ENCODE results near the gene MLYCD.

MLYCD gene

GRCh38 chr16:83898463-83899271, at the start of gene MLYCD:
TSS of gene MLYCD (plus strand) at chr16:83899115. CDS start at chr16:83899145, 30 bp downstream.
- DNase-seq: peak; percentile 65

GRCh38 chr16:83849421-83849820, 49.5 kb upstream of the MLYCD start:
- no peak for DNase-seq

- DNase-seq: no peak
Observed at GRCh38 chr16:83850947-83851346, 48.0 kb upstream of the MLYCD start.

GRCh38 chr16:83851473-83851872, 47.4 kb upstream of the MLYCD start:
- DNase-seq: no peak

- no peak for DNase-seq
Observed at GRCh38 chr16:83852774-83853173, 46.1 kb upstream of the MLYCD start.

GRCh38 chr16:83853834-83854233, 45.1 kb upstream of the MLYCD start:
- DNase-seq: no peak

- no peak for DNase-seq
Observed at GRCh38 chr16:83854420-83854819, 44.5 kb upstream of the MLYCD start.

GRCh38 chr16:83856792-83857191, 42.1 kb upstream of the MLYCD start:
- no peak for DNase-seq

GRCh38 chr16:83859265-83859664, 39.6 kb upstream of the MLYCD start:
- no peak for DNase-seq

GRCh38 chr16:83862661-83863060, 36.3 kb upstream of the MLYCD start:
- DNase-seq: no peak

GRCh38 chr16:83863682-83864081, 35.2 kb upstream of the MLYCD start:
- DNase-seq: no peak

GRCh38 chr16:83870830-83871229, 28.1 kb upstream of the MLYCD start:
- no peak for DNase-seq

- DNase-seq: no peak
Observed at GRCh38 chr16:83878838-83879237, 20.1 kb upstream of the MLYCD start.

- DNase-seq: no peak
Observed at GRCh38 chr16:83882163-83882885, 16.6 kb upstream of the MLYCD start.

- DNase-seq: no peak
Observed at GRCh38 chr16:83886199-83886971, 12.5 kb upstream of the MLYCD start.

- no peak for DNase-seq
Observed at GRCh38 chr16:83887080-83887479, 11.8 kb upstream of the MLYCD start.

- no peak for DNase-seq
Observed at GRCh38 chr16:83887564-83887963, 11.4 kb upstream of the MLYCD start.

- DNase-seq: no peak
Observed at GRCh38 chr16:83888672-83889044, 10.3 kb upstream of the MLYCD start.

GRCh38 chr16:83890359-83890758, 8.6 kb upstream of the MLYCD start:
- DNase-seq: no peak

- DNase-seq: no peak
Observed at GRCh38 chr16:83891742-83892141, 7.2 kb upstream of the MLYCD start.

GRCh38 chr16:83895243-83895642, 3.7 kb upstream of the MLYCD start:
- no peak for DNase-seq

- DNase-seq: no peak
Observed at GRCh38 chr16:83895942-83896341, 3.0 kb upstream of the MLYCD start.

GRCh38 chr16:83899272-83899897, 470 bp downstream of the MLYCD start:
- DNase-seq: peak; percentile 18

Measured in activated CD4-positive, alpha-beta T cell treated with anti-CD3 and anti-CD28 coated beads, Interleukin-2, amount 50 U/mL, for 1 hour (primary cell).